DMS 273 treated with DMSO at 0.1 percent for 48 hours (cell line): ENCODE results near the gene CAMK2B.
A peak's percentile ranks its signal among the peaks of the same experiment; 100 is the strongest.

ENCODE experiments used
- DNase-seq: peaks from one replicate; lab custom pipeline; 2025; lab: John Stamatoyannopoulos, UW

The CAMK2B gene

DNA sequence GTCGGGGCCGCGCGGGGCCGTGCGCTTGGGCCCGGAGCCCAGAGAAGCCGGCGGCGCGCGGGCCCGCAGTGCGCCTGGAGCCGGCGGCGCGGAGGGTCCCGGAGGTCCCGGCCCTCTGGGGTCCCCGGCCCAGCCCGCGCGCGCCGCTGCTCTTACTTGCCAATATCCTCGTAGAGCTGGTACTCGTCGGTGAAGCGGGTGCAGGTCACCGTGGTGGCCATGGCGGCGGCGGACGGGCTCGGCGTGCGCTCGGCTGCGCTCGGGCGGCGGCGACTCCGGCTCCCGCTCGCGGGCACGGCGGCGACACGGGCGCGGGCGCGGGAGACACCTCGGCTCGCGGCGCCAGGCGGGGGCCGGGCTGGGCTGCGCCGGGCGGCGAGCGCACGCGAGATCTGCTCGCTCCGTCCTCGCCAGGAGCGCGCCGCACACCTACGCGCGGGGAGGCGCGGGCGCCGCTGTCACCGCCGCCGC, at the start of gene CAMK2B:
TSS of gene CAMK2B (minus strand) at position 394 of the 471 bp plus-strand sequence. CDS start at position 221, 173 bp downstream.
- DNase-seq: no peak

DNA sequence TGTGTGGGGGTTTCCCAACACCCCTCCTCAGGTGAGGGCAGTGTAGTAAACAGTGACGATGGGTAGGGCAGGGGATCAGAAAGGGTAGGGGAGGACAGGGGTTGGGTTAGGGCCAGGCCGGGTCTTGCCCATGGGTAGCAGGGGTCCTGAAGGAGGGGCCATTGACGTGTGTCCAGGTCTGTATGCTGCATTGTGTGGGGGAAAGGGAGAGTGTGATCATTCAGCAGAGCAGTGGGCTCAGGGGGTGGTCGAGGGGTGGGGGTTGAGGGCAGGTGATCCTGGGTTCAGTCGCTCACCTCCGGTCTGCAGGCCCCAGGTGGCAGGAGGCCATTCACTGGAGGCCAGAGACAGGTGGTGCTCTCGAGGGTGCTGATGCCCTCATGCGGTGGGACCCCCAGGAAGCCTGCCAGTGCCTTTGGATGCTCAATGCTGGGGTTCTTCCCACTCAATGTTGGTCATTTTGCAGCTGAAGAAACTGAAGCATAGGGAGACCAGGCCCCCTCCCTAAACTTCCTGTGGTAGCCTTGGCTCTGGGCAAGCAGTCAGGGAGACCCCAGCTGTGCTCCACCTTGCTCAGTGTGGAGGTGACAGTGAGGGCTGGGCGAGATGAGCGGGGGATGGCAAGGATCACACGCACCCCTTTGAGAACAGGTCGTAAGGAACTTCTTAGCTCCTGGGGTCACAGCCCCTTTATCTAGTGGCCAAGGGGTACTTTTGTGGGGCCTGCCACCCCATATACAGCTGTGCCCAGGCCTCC, 48.8 kb upstream of the CAMK2B start:
- DNase-seq: no peak

- no peak for DNase-seq
Observed at GRCh38 chr7:44373418-44373740, 48.0 kb upstream of the CAMK2B start.

GRCh38 chr7:44372560-44373417, 47.4 kb upstream of the CAMK2B start:
- no peak for DNase-seq

GRCh38 chr7:44368885-44369284, 43.5 kb upstream of the CAMK2B start:
- no peak for DNase-seq

- no peak for DNase-seq
Observed at GRCh38 chr7:44368455-44368854, 43.1 kb upstream of the CAMK2B start.

DNA sequence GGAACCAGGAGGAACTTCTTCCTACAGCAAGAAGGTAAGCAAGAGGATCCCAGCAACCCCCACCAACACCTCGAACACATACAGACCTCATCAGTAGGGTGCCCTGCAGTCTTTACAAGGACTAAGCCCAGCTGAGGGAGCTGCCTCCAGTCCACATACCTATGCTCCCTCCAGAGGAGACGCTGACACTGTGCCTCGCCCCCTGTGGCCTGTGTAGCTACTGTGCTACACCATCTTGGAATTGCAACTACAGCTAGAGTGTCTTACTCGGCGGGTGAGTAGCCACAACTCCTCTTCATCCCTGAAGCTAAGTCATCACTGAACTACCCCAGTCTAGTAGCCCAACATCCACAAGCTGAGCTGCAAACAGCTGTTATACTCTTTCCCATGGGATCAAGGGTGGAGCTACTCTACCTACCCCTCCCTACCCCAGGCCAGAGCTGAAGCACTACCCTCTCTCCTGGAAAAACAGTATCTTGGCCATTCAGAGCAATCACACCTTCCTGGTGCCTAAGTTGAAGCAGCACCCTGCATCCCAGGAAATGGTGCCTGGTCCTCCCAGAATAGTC, 42.2 kb upstream of the CAMK2B start:
- DNase-seq: no peak

DNA sequence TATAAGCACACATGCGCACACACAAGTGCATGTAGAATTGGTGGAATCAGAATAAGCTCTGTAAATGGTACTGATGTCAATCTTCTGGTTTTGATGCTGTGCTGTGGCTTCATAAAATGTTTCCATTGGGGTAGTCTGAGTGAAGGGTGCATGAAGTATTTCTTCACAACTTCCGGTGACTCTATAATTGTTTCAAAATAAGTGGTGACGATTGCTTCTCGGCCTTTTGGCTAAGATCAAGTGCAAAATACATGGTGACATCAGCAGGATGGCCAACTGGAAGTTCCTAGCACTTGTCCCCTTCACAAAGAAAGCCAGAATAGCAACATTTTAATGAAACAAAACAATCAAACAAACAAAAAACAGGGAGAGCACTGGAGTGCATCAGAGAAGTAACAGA, 41.6 kb upstream of the CAMK2B start:
- DNase-seq: no peak

DNA sequence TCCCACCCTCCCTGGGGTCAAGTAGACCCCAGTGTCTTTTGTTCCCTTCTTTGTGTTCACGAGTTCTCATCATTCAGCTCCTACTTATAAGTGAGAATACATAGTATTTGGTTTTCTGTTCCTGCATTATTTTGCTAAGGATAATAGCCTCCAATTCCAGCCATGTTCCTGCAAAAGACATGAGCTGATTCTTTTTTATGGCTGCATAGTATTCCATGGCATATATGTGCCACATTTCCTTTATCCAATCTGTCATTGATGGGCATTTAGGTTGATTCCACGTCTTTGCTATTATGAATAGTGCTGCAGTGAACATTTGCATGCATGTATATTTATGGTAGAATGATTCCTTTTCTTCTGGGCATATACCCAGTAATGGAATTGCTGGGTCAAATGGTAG, 28.3 kb upstream of the CAMK2B start:
- DNase-seq: no peak

DNA sequence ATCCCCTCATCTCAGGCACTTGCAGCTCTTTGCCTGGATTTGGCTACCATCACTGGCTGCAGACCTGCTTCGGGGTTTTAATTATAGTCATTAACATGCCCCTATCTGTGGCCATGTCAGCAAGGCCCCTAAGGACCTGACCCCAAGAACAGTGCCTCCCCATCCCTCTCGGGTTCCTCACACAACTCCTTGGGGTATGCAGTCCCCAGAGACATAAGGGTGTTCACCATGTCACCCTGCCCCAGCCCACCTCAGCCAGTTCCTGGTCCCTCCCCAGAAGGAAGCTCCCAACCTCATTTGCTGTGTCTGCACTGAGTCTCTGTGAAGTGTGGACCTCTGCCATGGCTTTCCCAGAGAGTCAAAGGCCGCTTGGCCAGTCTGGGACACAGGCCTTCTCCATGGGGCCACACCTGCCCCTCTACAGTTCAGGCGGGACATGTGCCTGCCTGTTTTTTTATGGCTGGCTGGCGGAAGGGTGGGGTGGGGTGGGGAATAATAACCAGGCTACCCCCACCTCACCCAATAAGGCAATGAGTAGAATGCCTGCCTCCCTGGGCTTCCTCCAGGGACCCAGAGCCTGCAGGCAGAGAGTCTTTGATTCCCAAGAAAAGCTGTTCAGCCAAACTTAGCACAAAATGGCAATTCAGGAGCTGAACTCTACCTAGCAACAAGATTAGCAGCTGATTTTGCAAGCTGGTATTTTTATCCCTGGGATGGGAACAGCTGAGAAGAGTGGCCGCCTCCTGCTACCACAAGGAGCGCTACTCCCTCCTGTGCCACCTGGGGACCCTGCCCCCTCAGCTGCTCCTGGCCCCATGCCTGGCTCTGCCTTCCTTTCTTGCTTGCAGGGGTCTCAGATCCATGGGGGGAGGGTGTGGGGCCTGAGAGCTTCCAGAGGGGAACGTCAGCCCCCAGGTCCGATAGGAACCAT, 23.7 kb upstream of the CAMK2B start:
- DNase-seq: peak; percentile 24

DNA sequence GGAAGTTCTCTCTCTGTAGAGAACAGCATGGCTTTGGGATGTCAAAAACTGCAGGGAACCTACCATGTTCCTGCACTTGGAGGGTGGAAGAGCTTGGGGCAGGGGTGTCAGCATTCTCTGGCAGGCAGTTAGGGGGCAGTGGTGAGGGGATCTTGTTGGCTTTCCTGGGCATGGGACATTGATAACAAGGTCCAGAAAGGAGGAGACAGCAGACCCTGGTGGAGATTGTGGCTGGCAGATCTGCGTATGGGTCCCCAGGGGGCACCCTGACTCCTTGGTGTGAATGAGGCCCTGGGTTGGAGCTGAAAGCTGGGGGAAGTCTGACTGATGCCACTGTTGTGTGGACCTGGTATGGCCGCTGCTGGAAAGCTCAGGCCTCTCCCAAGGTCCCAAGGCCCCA, 22.9 kb upstream of the CAMK2B start:
- no peak for DNase-seq

- no peak for DNase-seq
Observed at GRCh38 chr7:44347546-44348114, 22.2 kb upstream of the CAMK2B start.

DNA sequence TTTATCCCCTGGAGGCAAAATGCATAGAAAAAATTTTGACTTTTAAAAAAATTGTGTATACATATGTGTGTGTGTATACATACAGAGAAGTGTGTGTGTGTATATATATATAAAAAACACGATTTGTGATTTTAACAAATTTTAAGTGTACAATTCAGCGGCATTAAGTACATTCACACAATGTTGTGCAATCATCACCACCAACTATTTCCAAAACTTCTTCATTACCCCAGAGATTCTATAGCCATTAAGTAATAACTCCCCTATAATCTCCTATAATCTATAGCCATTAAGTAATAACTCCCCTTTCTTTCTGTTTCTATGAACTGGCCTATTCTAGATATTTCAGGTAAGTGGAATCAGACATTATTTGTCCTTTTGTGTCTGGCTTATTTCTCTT, 20.7 kb upstream of the CAMK2B start:
- no peak for DNase-seq

- no peak for DNase-seq
Observed at GRCh38 chr7:44341401-44341800, 16.0 kb upstream of the CAMK2B start.

DNA sequence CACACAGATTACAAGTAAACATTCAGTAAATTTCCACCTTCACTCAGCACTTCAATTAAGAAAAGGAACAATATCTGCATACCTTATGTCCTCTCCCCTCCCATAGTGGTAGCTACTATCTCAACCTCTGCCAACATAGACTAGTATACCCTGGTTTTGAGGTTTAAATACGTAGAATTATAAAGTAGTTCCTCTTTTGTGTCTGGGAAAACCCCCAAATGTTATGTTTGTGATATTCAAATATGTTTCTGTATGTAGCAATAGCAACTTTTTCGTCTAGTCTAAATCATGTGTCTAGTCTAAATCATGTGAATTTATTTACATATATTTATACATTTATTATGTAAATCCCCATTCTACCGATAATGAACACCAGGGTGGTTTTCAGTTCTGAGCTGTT, 13.2 kb upstream of the CAMK2B start:
- DNase-seq: no peak

DNA sequence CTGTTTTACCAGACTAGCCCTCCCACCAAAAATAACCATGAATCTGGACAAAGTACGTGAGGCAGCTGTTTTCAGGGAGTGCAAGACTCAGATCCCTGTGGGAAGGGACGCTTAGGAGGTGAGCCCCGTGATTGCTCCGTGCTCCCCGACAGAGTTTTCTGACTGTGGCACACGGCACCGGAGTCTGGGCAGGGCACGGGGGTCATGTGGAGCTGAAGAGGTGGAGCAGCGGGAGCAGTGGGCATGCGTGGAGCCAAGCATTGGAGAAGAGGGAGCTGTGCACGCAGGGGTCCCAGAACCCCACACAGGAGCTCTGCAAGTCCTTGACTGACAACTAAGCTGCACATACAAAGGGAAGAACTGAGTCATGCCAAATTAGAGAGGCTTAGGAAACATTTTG, 11.1 kb upstream of the CAMK2B start:
- no peak for DNase-seq

DNA sequence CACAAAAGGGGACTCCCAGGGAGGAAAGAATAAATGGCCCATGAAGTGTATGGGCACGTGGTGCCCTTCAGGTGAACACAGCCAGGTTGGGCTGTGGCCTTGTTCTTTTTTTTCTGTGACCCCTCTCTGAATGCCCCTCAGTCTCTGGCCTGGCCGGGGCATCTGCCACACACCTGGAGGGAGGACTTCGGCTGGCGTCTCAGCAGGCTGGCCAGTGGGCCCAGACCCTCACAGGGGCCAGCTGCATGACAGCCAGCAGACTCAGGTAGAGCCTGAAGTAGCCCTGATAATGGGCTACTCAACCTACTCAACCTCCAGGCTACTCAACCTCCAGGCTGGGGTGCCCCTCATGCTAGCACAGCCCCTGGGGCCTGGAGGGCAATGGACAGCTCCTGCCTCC, 9.8 kb upstream of the CAMK2B start:
- no peak for DNase-seq

- no peak for DNase-seq
Observed at GRCh38 chr7:44334734-44335097, 9.3 kb upstream of the CAMK2B start.

DNA sequence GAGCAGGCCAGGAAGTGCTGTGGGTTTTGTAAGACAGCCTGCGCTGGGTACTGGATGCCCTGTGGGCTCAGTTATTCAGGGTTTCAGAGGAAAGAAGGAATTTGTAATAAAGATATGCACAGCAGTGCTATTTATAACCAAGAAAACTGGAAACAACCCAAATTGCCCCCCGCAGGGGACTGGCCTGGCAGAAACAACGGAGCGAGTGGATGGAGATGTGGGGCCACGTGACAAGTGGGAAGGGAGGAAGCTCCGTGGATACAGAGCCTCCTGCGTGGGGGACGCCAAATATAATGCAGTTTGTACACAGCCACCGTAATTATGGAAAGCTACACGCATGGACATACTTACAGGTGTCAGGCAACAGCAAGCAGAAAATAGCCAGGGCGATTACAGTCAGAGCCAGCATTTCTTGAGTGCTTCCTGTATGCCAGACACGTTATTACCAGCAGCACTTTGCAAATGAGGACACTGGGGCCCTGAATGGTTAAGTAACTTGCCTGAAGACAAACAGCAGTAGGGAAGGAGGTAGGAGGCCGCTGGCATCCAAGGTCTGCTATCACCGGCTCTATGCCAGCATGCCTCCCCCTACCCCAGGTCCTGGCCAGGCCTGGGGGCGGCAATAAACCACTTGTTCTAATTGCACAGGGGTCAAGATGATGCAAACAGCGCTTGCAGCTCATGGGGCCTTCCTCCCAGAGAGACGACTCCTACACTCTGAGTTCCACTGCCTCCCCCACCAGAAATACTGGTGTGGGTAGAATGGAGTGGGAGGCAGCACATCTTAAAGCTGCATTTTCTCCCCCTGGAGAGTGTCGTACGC, 8.7 kb upstream of the CAMK2B start:
- DNase-seq: no peak

DNA sequence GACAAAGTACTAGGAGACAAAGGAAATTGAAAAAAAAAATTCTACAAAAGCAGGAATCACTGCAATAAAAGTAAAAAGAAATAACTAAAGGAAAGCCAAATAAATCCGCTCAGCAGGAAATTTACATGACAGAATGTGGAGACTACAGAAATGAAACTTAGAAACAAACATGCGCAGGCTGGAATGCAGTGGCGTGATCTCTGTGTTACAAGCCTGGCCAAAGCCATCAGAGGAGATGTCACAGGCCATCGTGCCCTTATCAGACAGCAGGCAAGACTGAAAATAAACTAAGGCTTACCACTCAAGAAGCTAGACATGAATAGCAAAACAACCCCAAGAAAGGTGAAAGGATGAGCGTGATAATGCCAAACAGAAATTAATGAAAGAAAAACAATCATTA, 6.3 kb upstream of the CAMK2B start:
- no peak for DNase-seq

- no peak for DNase-seq
Observed at GRCh38 chr7:44330331-44330730, 4.9 kb upstream of the CAMK2B start.
